Activated T-helper 2 cell treated with anti-CD3 and anti-CD28 coated beads, Interferon-gamma antibody, Interleukin-2, Interleukin-4, amounts not matched to agents 10 μg/mL and 5 μg/mL and 100 μg/mL, durations not matched to agents 14 hours and 24 hours and 36 hours (primary cell): ENCODE measurements around the gene RIMBP2. TPM values are rescaled to one million over a fixed set of nuclear protein-coding genes. Genes with fewer than 3 reads are reported as not detected.

Source experiments
- total RNA-seq: library from RNA; stranded (reverse); gene quantifications from 2 replicates; pipeline ENCODE4 v1.2.3, GENCODE V29; 2022

RIMBP2 gene
- total RNA-seq, 1 donor from 2014 or later, result not detected

Other genes with a start within 250 kb of the RIMBP2 start
- 19.6 and 19.9 TPM in 2 replicates for gene STX2, start 123.0 kb upstream of the RIMBP2 start, total RNA-seq
- 1,905 and 1,953 TPM in 2 replicates for gene RAN, start 155.8 kb upstream of the RIMBP2 start, total RNA-seq
- 7.7 and 8.4 TPM in 2 replicates for gene ADGRD1, start 237.6 kb upstream of the RIMBP2 start, total RNA-seq